H7 (cell line): ENCODE measurements around the gene BPI. TPM values are rescaled to one million over a fixed set of nuclear protein-coding genes. Genes with fewer than 3 reads are reported as not detected.

Experiments
- DNase-seq: peaks from one replicate; pipeline ENCODE4 v3.0.0; 2012
- H3K27me3 ChIP-seq: 2 replicates; pipeline ENCODE4 v1.6.0; 2011; ENCODE audit warnings: mild to moderate bottlenecking, low read length; ENCODE audit not compliant: control insufficient read depth, insufficient read depth
- H3K36me3 ChIP-seq: replicated peaks from 2 replicates; pipeline ENCODE4 v1.5.1; 2011; ENCODE audit warnings: low read length; ENCODE audit not compliant: control insufficient read depth, insufficient read depth
- H3K4me3 ChIP-seq: 2 replicates; pipeline ENCODE4 v1.5.1; 2011; ENCODE audit warnings: low read depth, mild to moderate bottlenecking, control low read depth, low read length, moderate library complexity; ENCODE audit not compliant: insufficient read depth
- total RNA-seq: library from RNA; depleted of rRNA; stranded (reverse); fragments of >200 nt; shearing (Covaris generic); gene quantifications from 2 replicates; pipeline ENCODE4 v1.2.3, GENCODE V29; 2014

The BPI gene
- total RNA-seq, 1 experiment from 2014 or later = not detected

- no peak overlapping the region for H3K4me3 ChIP-seq
- DNase-seq = peak; percentile 47
- no peaks in the 10 kb centered on the region for H3K27me3 ChIP-seq
- H3K36me3 ChIP-seq = no peaks in the 10 kb centered on the region
Observed at GRCh38 chr20:38286586-38287531, 17.1 kb upstream of the BPI start.

GRCh38 chr20:38290829-38291814 lies 12.8 kb upstream of the BPI start:
- H3K36me3 ChIP-seq = no peaks in the 10 kb centered on the region
- DNase-seq = peak; percentile 85
- no peak overlapping the region for H3K4me3 ChIP-seq

DNA sequence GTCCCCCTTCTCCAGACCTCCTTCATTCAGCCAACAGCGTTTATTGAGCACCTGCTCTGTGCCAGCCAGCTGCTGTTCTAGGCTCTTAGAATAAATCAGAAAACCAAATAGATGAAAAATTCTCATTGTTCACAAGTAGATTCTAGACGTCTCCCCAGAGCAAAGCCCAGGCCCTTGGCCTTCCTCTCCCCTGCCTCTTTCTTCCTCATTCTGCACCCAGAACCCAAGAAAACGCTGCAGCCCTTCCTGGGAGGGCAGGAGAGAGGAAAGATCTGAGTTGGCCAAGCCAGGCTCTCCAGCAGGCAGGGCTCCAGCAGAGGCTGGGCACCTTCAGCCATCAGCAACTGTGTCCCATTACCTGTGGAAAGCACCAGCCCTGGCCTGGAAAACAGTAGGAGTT lies 12.0 kb upstream of the BPI start:
- Histone ChIP-seq H3K36me3 (no peaks in the 10 kb centered on the region), H3K4me3 (no peak overlapping the region), H3K27me3 (no peaks in the 10 kb centered on the region)
- no peak for DNase-seq

More at GRCh38 chr20:38290829-38291814, 12.8 kb upstream of the BPI start:
- H3K27me3 ChIP-seq = no peaks in the 10 kb centered on the region

GRCh38 chr20:38293491-38294065 lies 10.4 kb upstream of the BPI start:
- Histone ChIP-seq H3K4me3 (no peak overlapping the region), H3K36me3 (no peaks in the 10 kb centered on the region), H3K27me3 (no peaks in the 10 kb centered on the region)
- peak; percentile 76 for DNase-seq

DNA sequence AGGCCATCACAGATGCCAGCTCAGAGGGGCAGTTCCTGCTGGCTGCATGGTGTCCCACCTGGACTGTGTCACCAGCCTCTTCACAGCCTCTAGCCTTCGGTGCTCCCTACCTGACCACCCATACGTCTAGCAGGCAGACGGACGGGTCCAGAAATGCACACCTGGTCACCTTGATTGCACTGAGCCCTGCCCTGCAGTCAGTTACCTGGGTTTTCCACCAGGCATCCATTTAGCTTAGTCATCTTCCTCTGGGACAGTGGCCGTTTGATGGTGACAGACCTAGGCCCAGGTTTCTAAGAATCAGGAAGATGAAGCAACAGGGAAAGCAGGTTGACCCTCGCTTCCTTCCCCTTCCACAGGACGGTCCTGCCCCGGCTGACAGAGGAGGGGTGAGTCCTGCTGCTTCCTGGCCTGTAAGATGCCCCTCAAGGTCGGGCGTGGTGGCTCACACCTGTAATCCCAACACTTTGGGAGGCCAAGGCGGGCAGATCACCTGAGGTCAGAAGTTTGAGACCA lies 9.8 kb upstream of the BPI start:
- Histone ChIP-seq H3K4me3 (no peak overlapping the region), H3K36me3 (no peaks in the 10 kb centered on the region), H3K27me3 (no peaks in the 10 kb centered on the region)
- no peak for DNase-seq

DNA sequence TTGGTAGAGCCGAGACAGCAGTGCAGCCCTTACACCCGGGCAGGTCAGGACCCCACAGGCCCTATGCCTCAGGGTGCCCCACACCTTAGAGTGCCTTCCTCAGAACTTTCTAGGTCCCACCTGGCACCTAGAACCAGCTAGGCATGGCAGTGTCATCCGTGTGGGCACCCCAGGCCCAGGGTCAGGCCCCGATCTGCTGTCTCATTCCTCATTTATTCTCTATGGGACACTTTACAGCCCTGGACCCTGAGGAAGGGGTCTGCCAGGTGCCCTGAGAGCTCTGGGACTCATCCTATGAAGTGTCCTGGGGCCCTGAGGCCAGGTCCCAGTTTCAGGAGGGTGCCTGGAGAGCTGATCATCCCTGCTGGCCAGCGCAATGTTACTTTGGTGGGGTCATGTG lies 8.1 kb upstream of the BPI start:
- no peak for DNase-seq
- no peaks in the 10 kb centered on the region for H3K36me3 ChIP-seq
- H3K4me3 ChIP-seq = no peak overlapping the region
- H3K27me3 ChIP-seq = no peaks in the 10 kb centered on the region

GRCh38 chr20:38296433-38296832 lies 7.5 kb upstream of the BPI start:
- no peak overlapping the region for H3K4me3 ChIP-seq
- H3K27me3 ChIP-seq = no peaks in the 10 kb centered on the region
- H3K36me3 ChIP-seq = no peaks in the 10 kb centered on the region
- no peak for DNase-seq

DNA sequence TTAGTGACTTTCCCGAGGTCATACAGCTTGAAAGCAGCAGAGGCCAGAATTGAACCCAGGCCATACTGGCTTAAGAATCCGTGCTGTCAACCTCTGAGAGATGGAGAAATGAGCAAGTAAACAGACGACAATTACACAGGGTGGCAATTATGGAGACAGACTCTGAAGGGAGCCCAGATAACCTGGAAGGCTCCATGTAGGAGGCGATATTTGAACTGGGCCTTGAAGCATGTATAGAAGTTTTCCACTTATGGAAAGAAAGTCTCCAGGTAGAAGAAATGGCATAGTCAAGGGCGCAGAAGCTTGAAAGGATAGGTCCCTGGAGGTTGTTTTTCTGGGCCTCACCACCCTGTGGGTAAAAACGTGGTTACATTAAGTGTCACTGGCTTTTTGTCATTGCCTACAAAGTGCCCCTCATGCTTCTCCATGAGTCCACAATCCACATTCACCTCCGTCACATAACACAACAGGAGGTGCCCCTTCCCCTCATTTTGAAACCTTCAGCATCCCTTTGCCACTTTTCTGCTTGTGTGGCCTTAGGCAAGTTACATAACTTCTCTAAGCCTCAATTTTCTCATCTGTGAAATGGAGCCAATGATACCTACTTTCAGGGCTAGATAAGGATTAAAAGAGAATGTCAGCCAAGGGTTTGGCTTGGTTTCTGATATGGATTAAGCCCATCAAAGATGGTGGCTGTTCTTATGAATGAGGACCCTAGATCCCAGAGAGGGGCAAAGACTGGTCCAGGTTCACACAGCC lies 5.9 kb upstream of the BPI start:
- no peak for DNase-seq
- H3K36me3 ChIP-seq = no peaks in the 10 kb centered on the region
- H3K4me3 ChIP-seq = no peak overlapping the region
- H3K27me3 ChIP-seq = no peaks in the 10 kb centered on the region

- no peak for DNase-seq
- H3K4me3 ChIP-seq = no peak overlapping the region
Observed at GRCh38 chr20:38298768-38299288, 5.1 kb upstream of the BPI start.

GRCh38 chr20:38299963-38300362 lies 4.0 kb upstream of the BPI start:
- peak; percentile 48 for DNase-seq
- no peaks in the 10 kb centered on the region for H3K27me3 ChIP-seq
- no peak overlapping the region for H3K4me3 ChIP-seq
- H3K36me3 ChIP-seq = no peaks in the 10 kb centered on the region

More at GRCh38 chr20:38298768-38299288, 5.1 kb upstream of the BPI start:
- no peaks in the 10 kb centered on the region for H3K27me3 ChIP-seq
- no peaks in the 10 kb centered on the region for H3K36me3 ChIP-seq

- no peaks in the 10 kb centered on the region for H3K27me3 ChIP-seq
- H3K36me3 ChIP-seq = no peaks in the 10 kb centered on the region
- H3K4me3 ChIP-seq = no peak overlapping the region
- DNase-seq = no peak
Observed at GRCh38 chr20:38300438-38300837, 3.5 kb upstream of the BPI start.

DNA sequence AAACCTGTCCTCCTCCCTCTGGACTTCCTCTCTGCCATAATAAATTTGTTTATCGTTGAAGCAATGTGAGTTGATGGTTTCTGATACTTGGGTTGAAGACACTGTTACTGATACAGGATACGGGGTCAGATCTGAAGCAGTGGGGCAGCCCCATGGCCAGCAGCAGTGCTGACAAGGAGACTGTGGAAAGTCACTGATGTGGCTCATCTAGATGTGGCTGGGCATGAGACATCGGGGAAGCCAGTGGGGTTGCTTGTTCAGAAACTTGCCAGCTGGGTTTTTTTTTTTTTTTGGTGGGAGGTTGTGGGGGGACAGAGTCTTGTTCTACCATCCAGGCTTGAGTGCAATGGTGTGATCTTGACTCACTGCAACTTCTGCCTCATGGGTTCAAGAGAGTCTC lies 2.6 kb upstream of the BPI start:
- no peak overlapping the region for H3K4me3 ChIP-seq
- no peak for DNase-seq
- H3K27me3 ChIP-seq = no peaks in the 10 kb centered on the region
- H3K36me3 ChIP-seq = no peaks in the 10 kb centered on the region

GRCh38 chr20:38302786-38303185 lies 1.2 kb upstream of the BPI start:
- DNase-seq = peak; percentile 74
- Histone ChIP-seq H3K36me3 (no peaks in the 10 kb centered on the region), H3K27me3 (no peaks in the 10 kb centered on the region), H3K4me3 (no peak overlapping the region)
